ENCODE results near the gene HCN2.
"Not testable (repeated sequence)": the region's sequence is repeated elsewhere in the genome, so short reads cannot be mapped to it uniquely, and the experiment has no call there.

HCN2 gene

DNA sequence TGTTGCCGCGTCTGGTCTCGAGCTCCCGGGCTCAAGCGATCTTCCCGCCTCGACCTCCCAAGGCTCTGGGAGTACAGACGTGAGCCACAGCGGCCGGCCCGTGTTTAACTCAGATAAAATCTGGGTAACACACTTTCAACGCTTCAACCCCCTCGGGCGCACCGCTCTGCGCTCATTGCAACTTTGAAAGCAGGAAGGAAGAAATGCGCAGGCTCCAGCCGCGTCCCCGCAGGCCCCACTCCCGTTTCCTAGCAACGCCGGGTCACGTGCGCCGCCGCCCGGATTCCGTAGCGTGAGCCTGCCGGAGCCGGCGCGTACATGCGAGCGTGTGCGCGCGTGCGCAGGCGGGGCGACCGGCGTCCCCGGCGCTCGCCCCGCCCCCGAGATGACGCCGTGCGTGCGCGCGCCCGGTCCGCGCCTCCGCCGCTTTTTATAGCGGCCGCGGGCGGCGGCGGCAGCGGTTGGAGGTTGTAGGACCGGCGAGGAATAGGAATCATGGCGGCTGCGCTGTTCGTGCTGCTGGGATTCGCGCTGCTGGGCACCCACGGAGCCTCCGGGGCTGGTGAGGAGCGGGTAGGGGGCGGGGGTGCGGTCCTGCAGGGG lies 17.4 kb upstream of the HCN2 start, which contains the start of gene BSG:
TSS of gene BSG (plus strand) at position 457 of the 603 bp plus-strand sequence. CDS start at position 496, 39 bp downstream.
- peak; percentile 97 for DNase-seq

DNA sequence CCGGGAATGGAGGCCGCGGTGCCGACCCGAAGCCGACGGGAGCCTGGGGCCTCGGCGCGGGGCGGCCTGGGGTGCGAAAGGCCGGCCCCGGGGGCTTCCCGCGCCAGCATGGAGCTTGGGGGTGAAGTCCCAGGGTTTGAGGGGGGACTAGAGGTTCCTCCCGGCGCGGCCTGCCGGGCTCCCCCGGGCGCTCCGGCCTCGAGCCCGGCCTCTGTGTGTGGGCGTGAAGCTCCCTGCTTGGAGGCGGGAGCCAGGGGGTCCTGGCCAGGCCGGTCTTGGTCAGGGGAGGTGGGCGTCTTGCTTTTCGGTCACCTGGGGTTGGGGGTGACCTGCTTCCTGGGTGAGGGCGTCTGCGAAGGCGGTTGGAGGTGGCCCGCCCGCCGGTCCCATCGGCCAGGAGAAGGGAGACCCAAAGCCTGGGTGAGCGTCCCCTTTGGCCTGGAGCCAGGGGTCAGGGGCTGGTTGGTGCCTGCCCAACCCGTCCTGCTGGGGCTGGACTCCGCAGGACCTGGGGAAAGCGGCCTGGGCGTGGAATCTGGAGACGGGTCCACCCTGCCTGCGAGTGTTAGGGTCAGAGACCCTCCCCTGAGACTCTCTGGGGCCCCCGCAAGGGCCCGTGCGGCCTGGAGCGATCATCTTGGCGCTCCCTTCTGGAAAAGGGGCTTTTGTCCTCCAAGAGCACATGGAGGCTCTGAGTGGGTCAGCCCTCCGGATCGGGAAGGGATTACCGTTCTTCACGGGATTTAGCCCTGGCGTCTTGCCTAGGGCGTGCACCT lies 16.8 kb upstream of the HCN2 start:
- no peak for DNase-seq

DNA sequence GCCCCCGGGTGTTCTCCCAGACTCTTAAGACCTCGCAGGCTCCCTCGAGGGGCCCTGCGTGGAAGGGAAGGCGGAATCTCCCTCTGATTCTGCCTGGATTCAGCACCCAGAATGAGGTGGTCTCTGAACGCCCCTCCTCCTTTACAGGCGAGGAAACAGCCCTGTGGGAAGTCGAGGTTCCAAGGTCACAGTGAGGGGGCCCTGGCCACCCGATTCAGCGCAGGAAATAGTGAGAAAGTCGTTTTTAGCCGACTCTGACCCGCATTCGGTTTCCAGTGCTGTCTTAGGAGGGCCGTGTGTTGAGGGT lies 16.2 kb upstream of the HCN2 start:
- no peak for DNase-seq

DNA sequence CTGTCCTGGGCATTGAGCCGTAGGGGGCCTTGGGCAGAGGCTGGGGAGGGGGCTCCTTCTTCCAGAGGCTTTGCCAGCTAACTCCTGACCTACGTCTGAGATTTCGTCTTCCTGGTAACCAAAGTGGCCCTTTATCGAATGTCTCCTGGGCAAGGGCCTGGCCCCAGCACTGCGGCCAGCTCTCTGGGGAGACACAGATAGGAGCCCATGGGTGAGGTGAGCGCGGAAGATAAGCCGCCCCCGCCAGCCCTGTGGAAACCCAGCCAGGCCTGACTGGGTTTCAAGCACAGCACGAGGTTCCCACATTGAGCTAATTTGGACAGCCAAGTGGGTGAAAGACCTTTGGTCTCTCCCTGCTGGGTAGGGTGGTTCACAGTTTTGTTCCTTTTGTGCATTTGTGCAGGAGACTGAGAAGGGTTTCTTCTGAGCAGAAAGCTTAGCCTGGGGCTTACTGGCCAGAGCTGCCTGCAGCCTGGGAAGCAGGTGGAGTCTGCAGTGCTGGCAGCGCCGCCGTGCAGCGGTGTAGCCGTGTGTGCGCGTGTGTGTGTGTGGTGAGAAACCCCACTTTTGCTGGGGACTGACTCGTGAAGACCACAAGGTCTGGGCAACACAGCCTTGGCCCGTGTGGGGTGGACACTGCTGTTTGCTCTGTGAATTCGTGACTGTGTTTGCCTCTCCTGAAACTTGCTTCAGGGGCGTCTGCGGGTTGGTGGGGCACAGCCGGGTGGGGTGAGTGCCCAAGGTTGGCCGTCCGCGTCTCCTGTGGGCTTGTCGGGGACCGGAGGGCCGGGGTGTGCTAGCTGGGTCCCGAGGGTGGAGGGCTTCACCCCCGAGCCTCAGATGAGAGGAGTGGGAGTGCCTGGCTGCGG lies 14.8 kb upstream of the HCN2 start:
- DNase-seq = no peak

DNA sequence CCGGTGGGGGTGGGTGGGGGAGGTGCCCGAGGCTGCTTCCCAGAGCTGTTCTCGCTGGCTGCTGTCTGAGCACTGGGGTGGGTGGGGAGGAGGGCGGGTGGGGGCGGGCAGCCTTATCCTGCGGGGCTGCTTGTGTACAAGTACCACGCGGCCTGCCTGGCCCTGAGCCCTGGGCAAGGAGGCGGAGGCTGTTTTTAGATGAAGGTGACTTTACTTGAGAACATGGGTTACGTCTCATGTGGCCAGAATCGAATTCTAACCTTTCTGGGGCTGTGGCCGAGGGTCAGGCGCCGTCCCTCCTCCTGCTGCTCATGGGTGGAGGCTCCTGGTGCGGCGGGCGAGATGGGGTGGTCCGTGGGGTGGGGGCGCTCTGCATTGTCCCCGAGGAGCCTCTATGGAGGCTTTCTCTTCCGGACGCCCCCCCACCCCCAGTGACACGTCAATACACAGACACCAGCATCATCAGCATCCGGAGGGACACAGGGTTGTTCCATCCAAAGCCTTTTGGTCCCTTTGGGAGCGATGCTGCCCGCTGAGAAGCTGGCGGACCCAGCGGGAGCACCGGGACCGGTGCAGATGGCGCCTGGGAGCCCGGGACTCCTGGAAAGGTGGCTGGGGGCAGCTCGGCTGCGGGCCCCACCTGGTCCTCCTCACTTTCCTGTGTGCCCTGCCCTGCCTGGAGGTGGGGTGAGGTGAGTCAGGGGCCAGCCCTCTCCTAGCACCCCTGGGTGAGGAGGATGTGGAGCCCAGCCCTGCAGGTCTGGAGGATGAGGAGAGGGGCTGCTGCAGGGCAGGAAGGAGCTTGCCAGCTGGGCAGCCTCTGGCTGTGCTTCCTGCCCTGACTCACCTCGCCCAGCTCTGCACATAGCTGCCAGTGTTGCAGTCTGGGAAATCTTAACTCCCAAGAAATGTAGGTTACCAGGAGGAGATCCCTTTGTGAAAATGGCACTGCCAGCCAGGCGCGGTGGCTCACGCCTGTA lies 13.9 kb upstream of the HCN2 start:
- peak; percentile 17 for DNase-seq

DNA sequence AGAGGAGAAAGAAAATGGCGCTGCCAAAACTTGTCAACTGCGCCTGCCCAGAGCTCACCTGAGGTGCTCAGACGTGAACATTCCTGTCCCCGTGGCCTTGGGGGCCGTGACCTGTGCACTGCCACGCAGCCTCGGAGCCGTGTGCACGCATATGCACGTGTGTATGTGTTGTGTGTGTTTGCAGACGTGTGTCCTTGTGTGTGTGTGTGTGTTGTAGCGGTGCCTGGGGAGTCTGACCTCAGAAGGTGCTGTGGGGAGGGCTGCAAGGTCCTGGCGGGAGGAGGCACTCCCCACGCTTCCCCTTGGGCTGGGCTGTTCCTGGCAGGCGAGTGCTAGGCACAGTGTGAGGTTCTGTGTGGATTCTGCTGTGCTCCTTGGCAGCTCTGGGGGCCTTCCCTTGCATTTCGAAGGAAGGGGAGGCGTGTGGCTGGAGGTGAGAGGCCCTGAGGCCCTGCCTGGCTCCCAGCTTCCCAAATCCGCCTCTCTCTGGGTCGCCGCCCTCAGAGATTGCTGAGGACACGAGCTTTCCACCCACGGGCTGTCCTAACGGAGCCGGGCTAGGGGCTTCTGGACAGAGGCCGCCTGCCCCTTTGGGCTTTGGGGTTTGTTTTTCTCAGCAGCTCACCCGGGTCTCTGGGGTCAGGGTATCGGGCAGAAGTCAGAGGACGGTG lies 12.8 kb upstream of the HCN2 start:
- peak; percentile 14 for DNase-seq

DNA sequence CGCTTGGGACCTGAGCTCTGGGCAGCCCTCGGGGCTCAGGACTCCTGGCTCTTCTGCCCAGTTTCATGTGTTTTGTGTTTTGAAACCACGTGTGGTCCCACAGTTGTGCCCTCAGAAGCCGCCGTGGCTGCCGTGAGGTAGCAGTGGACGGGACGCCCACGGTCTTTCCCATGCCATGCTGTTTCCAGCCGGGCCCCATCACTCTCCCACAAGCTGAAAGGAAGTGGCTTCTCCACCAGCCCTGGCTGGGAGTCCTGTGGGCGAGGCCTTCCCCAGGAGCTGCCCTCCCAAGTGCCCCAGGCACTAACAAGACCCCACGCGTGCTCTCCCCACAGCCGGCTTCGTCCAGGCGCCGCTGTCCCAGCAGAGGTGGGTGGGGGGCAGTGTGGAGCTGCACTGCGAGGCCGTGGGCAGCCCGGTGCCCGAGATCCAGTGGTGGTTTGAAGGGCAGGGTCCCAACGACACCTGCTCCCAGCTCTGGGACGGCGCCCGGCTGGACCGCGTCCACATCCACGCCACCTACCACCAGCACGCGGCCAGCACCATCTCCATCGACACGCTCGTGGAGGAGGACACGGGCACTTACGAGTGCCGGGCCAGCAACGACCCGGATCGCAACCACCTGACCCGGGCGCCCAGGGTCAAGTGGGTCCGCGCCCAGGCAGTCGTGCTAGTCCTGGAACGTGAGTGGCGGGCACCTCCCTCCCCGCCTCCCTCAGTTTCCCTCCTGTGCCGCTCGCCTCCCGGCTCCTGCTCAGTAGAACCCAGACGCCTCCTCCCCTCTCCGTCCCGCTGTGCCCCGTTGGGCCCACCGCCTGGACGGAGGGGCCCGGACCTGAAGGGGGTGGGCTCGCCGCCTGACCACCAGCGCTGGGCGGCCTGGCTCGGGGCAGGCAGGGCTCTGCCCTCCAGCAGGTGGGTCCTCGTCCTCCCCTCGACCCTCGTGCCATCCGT lies 12.0 kb upstream of the HCN2 start:
- DNase-seq = no peak

DNA sequence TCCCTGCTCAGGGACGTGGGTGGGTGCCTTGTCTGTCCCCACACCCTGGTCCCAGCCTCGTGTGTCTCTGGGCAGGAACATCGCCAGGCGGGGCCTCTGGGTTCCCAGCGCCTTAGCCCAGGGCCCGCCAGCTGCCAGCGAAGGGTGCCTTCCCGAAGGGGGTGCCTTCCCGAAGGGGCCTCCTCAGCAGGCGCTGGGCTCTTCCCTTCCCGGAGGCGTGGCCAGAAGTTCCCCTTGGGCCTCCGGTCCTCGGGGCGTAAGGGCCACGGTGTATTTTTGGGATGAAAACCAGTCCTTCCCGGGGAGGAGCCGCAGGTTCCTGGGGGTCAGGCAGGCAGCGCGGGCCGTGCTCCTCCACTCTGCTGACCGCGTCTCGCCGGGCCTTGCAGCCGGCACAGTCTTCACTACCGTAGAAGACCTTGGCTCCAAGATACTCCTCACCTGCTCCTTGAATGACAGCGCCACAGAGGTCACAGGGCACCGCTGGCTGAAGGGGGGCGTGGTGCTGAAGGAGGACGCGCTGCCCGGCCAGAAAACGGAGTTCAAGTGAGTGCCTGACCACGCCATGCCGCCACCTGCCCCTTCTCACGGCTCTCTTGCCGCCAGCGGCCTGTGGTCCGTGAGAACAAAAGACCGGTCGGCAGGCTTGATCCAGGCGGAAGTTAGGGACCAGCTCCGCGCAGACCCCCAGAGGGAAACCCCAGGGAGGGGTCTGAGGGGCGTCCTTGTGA lies 10.4 kb upstream of the HCN2 start:
- peak; percentile 15 for DNase-seq

DNA sequence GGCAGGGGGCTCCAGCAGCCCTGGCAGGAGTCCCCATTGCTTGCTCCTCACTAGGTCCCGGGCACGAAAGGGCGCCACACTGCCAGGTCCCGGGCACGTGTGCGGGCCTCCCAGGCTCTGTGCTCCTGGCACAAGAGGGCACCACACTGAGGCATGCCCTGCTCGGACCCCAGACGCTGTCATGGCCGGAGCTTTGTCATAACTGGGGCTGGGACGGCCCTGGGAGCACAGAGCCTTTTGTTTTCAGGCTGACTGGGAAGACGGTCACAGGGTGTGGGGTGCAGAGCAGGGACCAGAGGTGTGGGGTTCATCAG lies 9.9 kb upstream of the HCN2 start:
- no peak for DNase-seq

DNA sequence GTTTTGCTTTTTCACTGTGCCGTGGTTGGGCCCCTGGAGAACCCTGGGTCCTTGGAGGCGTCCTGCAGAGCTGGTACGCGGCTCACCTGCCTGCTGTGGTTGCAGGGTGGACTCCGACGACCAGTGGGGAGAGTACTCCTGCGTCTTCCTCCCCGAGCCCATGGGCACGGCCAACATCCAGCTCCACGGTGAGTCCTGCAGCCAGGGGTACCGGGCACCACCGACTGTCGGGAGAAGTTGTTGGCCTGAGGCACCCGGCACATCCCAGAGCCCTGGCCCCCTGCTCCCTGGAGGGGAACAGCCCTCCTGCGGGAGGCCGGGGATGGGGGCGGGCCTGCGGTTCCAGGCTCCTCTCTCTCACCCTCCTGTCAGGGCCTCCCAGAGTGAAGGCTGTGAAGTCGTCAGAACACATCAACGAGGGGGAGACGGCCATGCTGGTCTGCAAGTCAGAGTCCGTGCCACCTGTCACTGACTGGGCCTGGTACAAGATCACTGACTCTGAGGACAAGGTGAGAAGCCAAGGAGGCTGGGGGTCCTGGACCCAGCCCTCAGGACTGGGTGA lies 9.3 kb upstream of the HCN2 start:
- no peak for DNase-seq

DNA sequence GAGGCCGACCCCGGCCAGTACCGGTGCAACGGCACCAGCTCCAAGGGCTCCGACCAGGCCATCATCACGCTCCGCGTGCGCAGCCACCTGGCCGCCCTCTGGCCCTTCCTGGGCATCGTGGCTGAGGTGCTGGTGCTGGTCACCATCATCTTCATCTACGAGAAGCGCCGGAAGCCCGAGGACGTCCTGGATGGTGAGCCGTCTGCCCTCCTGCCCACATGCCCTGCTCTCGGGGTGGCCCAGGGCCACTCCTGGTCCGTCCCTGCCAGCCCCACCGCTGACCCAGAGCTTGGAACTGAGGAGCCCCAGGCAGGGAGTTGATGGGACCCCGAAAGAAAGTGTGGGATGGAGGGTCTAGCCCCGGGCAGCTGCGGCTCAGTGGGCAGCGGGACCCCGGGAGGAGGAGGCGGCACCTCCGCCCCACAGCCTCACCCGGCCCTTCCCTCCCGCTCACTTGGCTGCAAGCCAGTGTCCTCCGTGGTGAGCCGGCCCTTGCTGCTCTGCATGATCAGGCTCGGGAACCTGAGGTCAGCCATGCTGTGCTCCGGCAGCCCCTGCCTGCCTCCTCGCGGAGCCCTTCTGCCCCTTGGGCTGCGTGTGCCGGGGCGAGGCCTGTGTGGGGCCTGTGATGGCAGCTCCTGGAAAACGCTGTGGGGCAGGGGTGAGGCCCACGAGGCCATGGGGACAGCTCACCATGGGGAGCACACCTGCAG lies 8.1 kb upstream of the HCN2 start:
- peak; percentile 14 for DNase-seq

DNA sequence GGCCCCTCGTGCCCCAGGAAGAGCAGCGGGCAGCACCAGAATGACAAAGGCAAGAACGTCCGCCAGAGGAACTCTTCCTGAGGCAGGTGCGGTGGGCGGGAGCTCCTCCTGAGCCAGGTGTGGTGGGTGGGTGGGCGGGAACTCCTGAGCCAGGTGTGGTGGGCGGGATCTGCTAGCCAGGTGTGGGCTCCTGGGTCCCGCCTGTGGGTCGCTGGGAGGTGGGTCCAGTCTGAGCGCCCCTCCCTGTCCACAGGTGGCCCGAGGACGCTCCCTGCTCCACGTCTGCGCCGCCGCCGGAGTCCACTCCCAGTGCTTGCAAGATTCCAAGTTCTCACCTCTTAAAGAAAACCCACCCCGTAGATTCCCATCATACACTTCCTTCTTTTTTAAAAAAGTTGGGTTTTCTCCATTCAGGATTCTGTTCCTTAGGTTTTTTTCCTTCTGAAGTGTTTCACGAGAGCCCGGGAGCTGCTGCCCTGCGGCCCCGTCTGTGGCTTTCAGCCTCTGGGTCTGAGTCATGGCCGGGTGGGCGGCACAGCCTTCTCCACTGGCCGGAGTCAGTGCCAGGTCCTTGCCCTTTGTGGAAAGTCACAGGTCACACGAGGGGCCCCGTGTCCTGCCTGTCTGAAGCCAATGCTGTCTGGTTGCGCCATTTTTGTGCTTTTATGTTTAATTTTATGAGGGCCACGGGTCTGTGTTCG lies 7.0 kb upstream of the HCN2 start:
- DNase-seq = no peak

DNA sequence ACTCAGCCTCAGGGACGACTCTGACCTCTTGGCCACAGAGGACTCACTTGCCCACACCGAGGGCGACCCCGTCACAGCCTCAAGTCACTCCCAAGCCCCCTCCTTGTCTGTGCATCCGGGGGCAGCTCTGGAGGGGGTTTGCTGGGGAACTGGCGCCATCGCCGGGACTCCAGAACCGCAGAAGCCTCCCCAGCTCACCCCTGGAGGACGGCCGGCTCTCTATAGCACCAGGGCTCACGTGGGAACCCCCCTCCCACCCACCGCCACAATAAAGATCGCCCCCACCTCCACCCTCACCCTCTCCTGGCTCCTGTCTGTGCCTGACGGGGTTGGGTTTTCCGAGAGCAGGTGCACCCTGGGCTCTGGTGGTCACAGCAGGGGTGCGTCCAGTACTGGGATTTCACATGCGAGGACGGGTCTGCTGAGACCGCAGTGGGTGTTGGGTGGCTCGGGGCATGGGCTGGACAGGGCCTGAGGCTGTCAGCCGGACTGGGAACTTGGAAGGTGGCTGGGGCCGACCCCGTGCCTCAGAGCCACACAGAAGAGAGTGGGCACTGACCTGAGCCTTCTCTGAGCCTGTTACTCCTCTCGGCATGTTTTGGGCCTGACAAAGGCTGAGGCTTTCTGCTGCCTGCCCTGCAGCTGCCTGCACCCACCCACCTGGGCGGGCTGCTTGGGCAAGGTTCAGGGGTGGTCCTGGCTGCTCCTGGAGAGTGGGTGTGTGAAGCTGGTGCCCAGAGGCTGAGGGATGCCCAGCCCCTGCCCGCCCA lies 6.3 kb upstream of the HCN2 start:
- DNase-seq = peak; percentile 18

DNA sequence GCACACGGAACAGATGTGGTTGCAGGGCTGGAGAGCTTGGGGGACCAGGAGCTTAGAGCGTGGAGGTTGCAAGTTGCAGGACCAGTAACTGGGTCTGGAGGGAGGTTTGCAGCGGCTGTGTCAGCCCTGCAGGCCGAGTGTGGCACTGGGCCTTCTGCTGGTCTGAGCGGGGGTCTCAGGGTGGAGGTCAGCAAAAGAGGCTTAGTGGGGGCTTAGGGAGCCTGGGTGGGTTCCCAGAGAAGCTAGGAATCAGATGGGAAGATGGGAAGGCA lies 5.8 kb upstream of the HCN2 start:
- DNase-seq = no peak

DNA sequence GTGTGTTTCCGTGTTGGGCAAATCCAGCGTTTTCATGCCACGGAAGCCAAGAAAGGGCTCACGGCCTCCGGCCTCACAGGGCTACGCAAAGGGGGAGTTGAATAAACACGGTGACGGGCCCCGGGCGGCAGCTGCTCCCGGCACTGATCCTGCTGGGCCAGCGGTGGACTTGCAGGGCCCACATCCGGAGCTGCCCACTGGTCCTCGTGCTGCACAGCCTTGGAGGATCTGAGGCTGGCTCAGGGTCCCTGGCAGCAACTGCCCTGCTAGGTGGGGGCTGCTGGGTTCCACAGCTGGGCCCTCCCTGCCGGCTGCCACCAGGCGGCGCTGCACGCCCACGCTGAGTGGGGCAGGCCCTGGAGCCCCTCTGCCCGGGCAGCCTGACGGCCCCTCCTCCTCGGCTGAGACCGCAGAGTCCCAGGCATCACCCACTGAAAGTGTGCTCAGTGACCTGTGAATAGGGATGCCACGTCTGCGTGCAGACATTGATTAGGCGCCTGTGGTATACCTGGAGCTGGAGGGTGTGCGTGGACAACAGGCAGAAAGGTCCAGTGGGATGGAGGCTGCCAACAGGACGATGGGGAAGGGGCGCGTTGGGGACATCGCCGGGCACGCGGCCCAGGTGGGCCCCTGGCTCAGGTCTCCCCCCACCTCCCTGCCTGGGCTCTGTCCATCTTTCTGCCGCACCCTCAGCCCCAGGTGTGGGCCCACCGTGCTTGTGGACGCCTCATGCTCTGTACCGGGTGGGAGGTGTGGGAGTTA lies 5.3 kb upstream of the HCN2 start:
- DNase-seq = peak; percentile 79

DNA sequence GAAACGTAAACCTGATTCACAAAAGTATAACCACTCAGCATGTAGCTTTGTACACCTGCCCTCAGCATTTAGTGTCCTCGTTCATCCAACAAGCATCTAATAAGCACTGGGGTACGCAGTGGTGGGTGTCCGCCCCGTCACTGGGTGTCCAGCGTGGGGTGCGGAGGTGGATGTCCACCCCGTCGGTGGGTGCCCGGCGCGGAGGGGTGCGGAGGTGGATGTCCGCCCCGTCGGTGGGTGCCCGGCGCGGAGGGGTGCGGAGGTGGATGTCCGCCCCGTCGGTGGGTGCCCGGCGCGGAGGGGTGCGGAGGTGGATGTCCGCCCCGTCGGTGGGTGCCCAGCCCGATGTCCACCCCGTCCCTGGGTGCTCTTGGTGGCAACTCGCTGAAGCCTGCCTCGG lies 4.5 kb upstream of the HCN2 start:
- not testable (repeated sequence) for DNase-seq

DNA sequence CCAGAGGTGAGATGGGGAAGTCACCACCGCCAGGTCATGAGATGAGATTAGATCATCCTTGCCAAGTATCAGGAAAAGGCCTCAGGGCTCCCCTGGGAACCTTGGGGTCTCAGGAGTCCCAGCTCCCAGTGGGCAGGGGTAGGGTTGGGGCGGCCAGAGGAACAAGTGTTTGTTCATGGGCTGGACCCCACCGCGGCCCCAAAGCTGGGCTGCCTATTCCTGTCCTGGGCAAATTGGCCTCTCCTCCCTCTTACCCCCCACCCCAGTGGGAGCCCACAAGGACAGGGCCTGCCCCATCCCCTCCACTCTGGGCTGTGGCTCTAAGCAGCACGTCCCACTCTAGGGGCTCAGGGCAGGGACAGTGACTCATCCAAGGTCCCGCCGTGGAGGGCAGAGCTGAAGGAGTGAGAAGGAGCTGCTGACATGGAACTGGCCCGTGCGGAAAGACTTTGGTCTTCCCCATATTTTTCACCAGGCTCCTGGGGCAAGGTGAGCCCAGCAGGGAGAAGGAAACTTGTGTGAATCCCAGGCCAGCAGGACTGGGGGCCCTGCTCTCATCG lies 4.0 kb upstream of the HCN2 start:
- no peak for DNase-seq
